Measurements from ENCODE around the gene UGGT2.

GRCh38 chr13:95920485-95920884 lies 132.7 kb downstream of the UGGT2 start:
- no peak for TF ChIP-seq CTCF (IDR thresholded peaks at IDR 0.05)
- no peak for TF ChIP-seq POLR2A (IDR thresholded peaks at IDR 0.05)

All from esophagus squamous epithelium (tissue), 4 donors.